Hair follicular keratinocyte (primary cell): ENCODE results near the gene DOCK9. TPM values are rescaled to one million over a fixed set of nuclear protein-coding genes. Genes with fewer than 3 reads are reported as not detected.

Experiments
- total RNA-seq: library from RNA; depleted of rRNA; stranded (reverse); fragments of >200 nt; gene quantifications from 2 replicates; pipeline ENCODE4 v1.2.3, GENCODE V29; 2015

The DOCK9 gene
- 45.4 and 68.8 TPM in 2 replicates for total RNA-seq

GRCh38 chr13:98977568-98978265 is at the start of gene DOCK9:
Gene DOCK9, minus strand, starts transcription at chr13:98978064. Its CDS starts 155 bp downstream, at chr13:98977909.

GRCh38 chr13:98752467-98753290 is 225.2 kb downstream of the DOCK9 start, which contains the start of gene SLC15A1:
Gene SLC15A1, minus strand, starts transcription at chr13:98752672. Its CDS starts 74 bp downstream, at chr13:98752598.

Other genes with a start within 250 kb of the DOCK9 start
- not detected in 2 replicates for gene SLC15A1, start 225.4 kb downstream of the DOCK9 start, total RNA-seq
- gene UBAC2, start 222.8 kb upstream of the DOCK9 start, total RNA-seq = 43.6 and 58.7 TPM in 2 replicates